IMR-90 (cell line): ENCODE measurements around the gene PDZD2. TPM values are rescaled to one million over a fixed set of nuclear protein-coding genes. Genes with fewer than 3 reads are reported as not detected.

Experiments
- ATAC-seq: fragments of 200-7000 bp; cut with Tn5 transposase; 2 replicates; pipeline ENCODE4 v1.9.1; 2020; ENCODE audit warnings: low read depth, mild to moderate bottlenecking, moderate library complexity
- BruUV-seq: library from RNA; stranded (reverse); fragments of 400-500 nt; replicated peaks from 2 replicates; lab custom pipeline; 2021; lab: Mats Ljungman, UMichigan
- CTCF ChIA-PET: fragments of 300-600 bp; formaldehyde crosslinking; extraction: SDS; loops from one replicate; lab custom pipeline; 2021; ENCODE audit warnings: antibody characterized with exemption; lab: Yijun Ruan, JAX
- POLR2A ChIA-PET: fragments of 300-600 bp; sonication (Branson Sonifier 250); formaldehyde crosslinking; loops from one replicate; lab custom pipeline; 2022; ENCODE audit warnings: antibody characterized with exemption; ENCODE audit not compliant: unreplicated experiment; lab: Charles Lee
- DNase-seq: peaks from one replicate; pipeline ENCODE4 v3.0.0; 2013
- H2AFZ ChIP-seq: replicated peaks from 2 replicates; pipeline ENCODE3; 2013; ENCODE audit warnings: low read length, mild to moderate bottlenecking; ENCODE audit not compliant: poor library complexity
- H2AK5ac ChIP-seq: 2 replicates; pipeline ENCODE4 v1.6.1; 2013; ENCODE audit warnings: low read depth, low read length, inconsistent platforms
- H2AK9ac ChIP-seq: replicated peaks from 2 replicates; pipeline ENCODE3; 2013; ENCODE audit warnings: mild to moderate bottlenecking, low read depth, low read length, moderate library complexity; ENCODE audit not compliant: poor library complexity
- H2BK120ac ChIP-seq: 2 replicates; pipeline ENCODE4 v1.6.1; 2013; ENCODE audit warnings: low read depth, low read length, inconsistent platforms
- H2BK15ac ChIP-seq: 3 replicates; pipeline ENCODE4 v1.6.1; 2013; ENCODE audit warnings: low read depth, low read length, inconsistent platforms
- H2BK20ac ChIP-seq: 2 replicates; pipeline ENCODE4 v1.6.1; 2013; ENCODE audit warnings: low read depth, mild to moderate bottlenecking, inconsistent platforms, low read length, moderate library complexity
- H2BK5ac ChIP-seq: 2 replicates; pipeline ENCODE4 v1.6.1; 2013; ENCODE audit warnings: mild to moderate bottlenecking, low read depth, low read length, inconsistent platforms; ENCODE audit not compliant: poor library complexity, severe bottlenecking
- H3K14ac ChIP-seq: replicated peaks from 2 replicates; pipeline ENCODE4 v1.6.1; 2013; ENCODE audit warnings: low read depth, low read length, inconsistent platforms
- H3K18ac ChIP-seq: 2 replicates; pipeline ENCODE4 v1.6.1; 2013; ENCODE audit warnings: low read depth, low read length, control low read depth
- H3K23ac ChIP-seq: 2 replicates; pipeline ENCODE4 v1.6.1; 2013; ENCODE audit warnings: low read depth, low read length, inconsistent platforms
- H3K27ac ChIP-seq: 2 replicates; pipeline ENCODE4 v1.5.1; 2013; ENCODE audit warnings: mild to moderate bottlenecking, control low read depth, low read length; ENCODE audit not compliant: insufficient read depth
- H3K27me3 ChIP-seq: 2 replicates; pipeline ENCODE4 v1.6.1; 2013; ENCODE audit warnings: low read length; ENCODE audit not compliant: control insufficient read depth, insufficient read depth
- H3K36me3 ChIP-seq: 2 replicates; pipeline ENCODE4 v1.6.1; 2013; ENCODE audit warnings: low read length, mixed read lengths; ENCODE audit not compliant: control insufficient read depth, insufficient read depth
- H3K4ac ChIP-seq: 2 replicates; pipeline ENCODE4 v1.6.1; 2013; ENCODE audit warnings: low read depth, low read length, inconsistent platforms
- H3K4me1 ChIP-seq: 2 replicates; pipeline ENCODE4 v1.6.1; 2013; ENCODE audit warnings: low read length, mixed read lengths; ENCODE audit not compliant: control insufficient read depth, insufficient read depth
- H3K4me2 ChIP-seq: 2 replicates; pipeline ENCODE4 v1.6.1; 2013; ENCODE audit warnings: low read depth, mild to moderate bottlenecking, control low read depth, low read length, moderate library complexity
- H3K4me3 ChIP-seq: 2 replicates; pipeline ENCODE4 v1.5.1; 2013; ENCODE audit warnings: low read depth, mild to moderate bottlenecking, control low read depth, low read length, moderate library complexity; ENCODE audit not compliant: insufficient read depth
- H3K56ac ChIP-seq: 2 replicates; pipeline ENCODE4 v1.6.1; 2013; ENCODE audit warnings: low read length, inconsistent platforms; ENCODE audit not compliant: insufficient read depth; ENCODE audit errors: extremely low read depth
- H3K79me1 ChIP-seq, 2 experiments: 2 replicates each; pipeline ENCODE4 v1.6.1; 2013; ENCODE audit warnings: low read length in 2 of 2, inconsistent platforms in 1 of 2, low read depth in 1 of 2
- H3K9ac ChIP-seq: 2 replicates; pipeline ENCODE4 v1.6.1; 2013; ENCODE audit warnings: low read depth, low read length, control low read depth
- H3K9me1 ChIP-seq: 2 replicates; pipeline ENCODE4 v1.6.1; 2013; ENCODE audit warnings: low read length, inconsistent platforms; ENCODE audit not compliant: insufficient read depth
- H3K9me3 ChIP-seq: 2 replicates; pipeline ENCODE4 v1.6.1; 2013; ENCODE audit warnings: low read length; ENCODE audit not compliant: control insufficient read depth, insufficient read depth
- H4K20me1 ChIP-seq: 2 replicates; pipeline ENCODE4 v1.6.1; 2013; ENCODE audit warnings: low read length, inconsistent platforms; ENCODE audit not compliant: insufficient read depth
- H4K5ac ChIP-seq: 2 replicates; pipeline ENCODE4 v1.6.1; 2013; ENCODE audit warnings: mild to moderate bottlenecking, low read depth, low read length, control low read depth
- H4K8ac ChIP-seq, 2 experiments: 2 replicates each; pipeline ENCODE4 v1.6.1; 2013; ENCODE audit warnings: low read depth in 2 of 2, low read length in 2 of 2, control low read depth in 1 of 2, inconsistent platforms in 1 of 2
- H4K91ac ChIP-seq: 2 replicates; pipeline ENCODE4 v1.6.1; 2013; ENCODE audit warnings: low read depth, low read length, inconsistent platforms; ENCODE audit not compliant: insufficient read depth
- BHLHE40 ChIP-seq: fragments of 150-350 bp; IDR thresholded peaks from 2 replicates; pipeline ENCODE4 v1.6.1; 2016; ENCODE audit warnings: mild to moderate bottlenecking, low read depth, low read length
- CTCF ChIP-seq: conservative IDR thresholded peaks from 2 replicates; pipeline ENCODE4 v1.5.1; 2012; ENCODE audit warnings: mild to moderate bottlenecking, low read depth, low read length, improper control_type of control experiment
- ELK1 ChIP-seq: fragments of 150-350 bp; IDR thresholded peaks from 2 replicates; pipeline ENCODE4 v1.6.1; 2016; ENCODE audit warnings: low read depth, mild to moderate bottlenecking, low read length, moderate library complexity, borderline replicate concordance
- FOS ChIP-seq: fragments of 150-350 bp; IDR thresholded peaks from 2 replicates; pipeline ENCODE4 v1.6.1; 2016; ENCODE audit warnings: low read depth, low read length
- MAFK ChIP-seq: IDR thresholded peaks from 2 replicates; pipeline ENCODE4 v1.6.1; 2012; ENCODE audit warnings: low read depth, low read length, improper control_type of control experiment
- MXI1 ChIP-seq: IDR thresholded peaks from 2 replicates; pipeline ENCODE4 v1.6.1; 2012; ENCODE audit warnings: low read depth, mild to moderate bottlenecking, low read length, moderate library complexity, borderline replicate concordance
- POLR2A ChIP-seq: IDR thresholded peaks from 2 replicates; pipeline ENCODE4 v1.6.1; 2012; ENCODE audit warnings: mild to moderate bottlenecking, low read depth, low read length
- RAD21 ChIP-seq: IDR thresholded peaks from 2 replicates; pipeline ENCODE4 v1.6.1; 2012; ENCODE audit warnings: low read length, improper control_type of control experiment
- RCOR1 ChIP-seq: IDR thresholded peaks from 2 replicates; pipeline ENCODE4 v1.6.1; 2012; ENCODE audit warnings: mild to moderate bottlenecking, low read length, improper control_type of control experiment; ENCODE audit not compliant: insufficient replicate concordance
- SMC3 ChIP-seq: fragments of 150-350 bp; IDR thresholded peaks from 2 replicates; pipeline ENCODE4 v1.6.1; 2016; ENCODE audit warnings: low read depth, mild to moderate bottlenecking, antibody characterized with exemption, low read length, moderate library complexity
- WGBS, 2 experiments: methylation state at CpG; one replicate each; pipeline versions ENCODE4 v1.1.5 to v1.1.7; 2013; ENCODE audit warnings: missing lambda C conversion rate in 2 of 2; ENCODE audit not compliant: insufficient read length in 1 of 2; ENCODE audit errors: extremely low coverage in 2 of 2; 5-methylcytosine and 5-hydroxymethylcytosine counted together
- dilution Hi-C: fragments of 300-500 bp; cut with HindIII; formaldehyde crosslinking; loops from one replicate; pipeline ENCODE4 v1.14.3; 2018; ENCODE audit warnings: low sequenced_read_pairs; ENCODE audit not compliant: unreplicated experiment
- in situ Hi-C: fragments of 300-500 bp; cut with MboI; formaldehyde crosslinking; loops from 3 replicates; pipeline ENCODE4 v1.14.3; 2019; ENCODE audit warnings: low sequenced_read_pairs, inconsistent platforms, mixed read lengths
- intact Hi-C: fragments of 100-400 bp; cut with micrococcal nuclease; formaldehyde crosslinking; loops from 2 replicates; pipeline ENCODE4 v1.10.0; 2022
- polyA plus RNA-seq, 3 experiments: library from polyadenylated mRNA; depleted of rRNA; stranded (reverse); fragments of >200 nt; gene quantifications; 2 replicates each; pipeline ENCODE4 v1.2.3, GENCODE V29; 2012; ENCODE audit warnings: low replicate concordance in 1 of 3
- total RNA-seq: library from RNA; depleted of rRNA; stranded (reverse); fragments of >200 nt; gene quantifications from 2 replicates; pipeline ENCODE4 v1.2.3, GENCODE V29; 2012
- TF ChIP-seq, protein P1 (sequence below): fragments of 150-350 bp; IDR thresholded peaks from 2 replicates; pipeline ENCODE4 v1.6.1; 2017; ENCODE audit warnings: mild to moderate bottlenecking, antibody characterized with exemption, low read length, low read depth

Gene PDZD2
- total and polyA plus RNA-seq, 2 of the 4 experiments (the other 2 are of a cell fraction), result under 0.01 to 0.02 TPM

DNA sequence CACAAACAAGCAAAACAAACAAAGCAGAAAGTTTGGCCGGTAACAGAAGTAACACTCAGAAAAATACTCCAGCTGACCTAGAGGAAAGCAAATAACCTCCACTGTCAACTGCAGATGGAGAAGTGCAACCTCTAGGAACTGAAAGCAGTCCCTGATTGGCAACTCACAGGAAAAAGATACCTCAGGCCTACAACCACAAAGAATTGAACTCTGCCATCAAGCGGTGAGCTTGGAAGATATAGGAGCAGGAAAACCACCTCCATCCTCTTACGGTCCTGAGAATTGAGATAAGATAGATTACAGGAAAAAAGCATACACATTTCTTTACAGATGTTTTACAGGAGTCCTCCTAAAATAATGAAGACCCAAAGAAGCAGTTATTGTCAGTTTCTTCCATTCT is 184.5 kb downstream of the PDZD2 start:
- Histone ChIP-seq H2BK5ac (no peak overlapping the region), H3K4ac (no peak overlapping the region), H3K27ac (no peak overlapping the region), H2AK5ac (no peak overlapping the region), H3K4me1 (no peaks in the 10 kb centered on the region), H3K4me2 (no peak overlapping the region), H3K36me3 (no peaks in the 10 kb centered on the region), H4K8ac (no peak overlapping the region), H3K14ac (no peak overlapping the region), H3K9ac (no peak overlapping the region), H4K91ac (no peak overlapping the region), H4K5ac (no peak overlapping the region), H3K56ac (no peak overlapping the region), H3K18ac (no peak overlapping the region), H4K20me1 (no peaks in the 10 kb centered on the region), H3K9me1 (no peaks in the 10 kb centered on the region), H3K23ac (no peak overlapping the region), H2AFZ (no peak overlapping the region), H3K4me3 (no peak overlapping the region), H3K9me3 (peaks cover 2% of the 10 kb centered on the region; the same call in 1 of the 2 replicates), H3K27me3 (peaks cover 22% of the 10 kb centered on the region), H2BK20ac (no peak overlapping the region), H2AK9ac (no peak overlapping the region), H2BK120ac (no peak overlapping the region), H3K79me1 (no peaks in the 10 kb centered on the region), H2BK15ac (no peak overlapping the region)
- ATAC-seq, result no peak
- WGBS, 2 experiments, result no CpG with 5 or more reads among the region's 3 CpGs
- ChIA-PET POLR2A (no interaction called here), CTCF (interaction anchor here (0.6 to 3.0 kb wide), 3 partner anchors 22 to 269 kb away, joined by 3 to 33 read pairs (median 16); no protein-coding TSS in a partner anchor)
- no peak for DNase-seq
- TF ChIP-seq SMC3 (no peak), MAFK (no peak), ELK1 (no peak), MXI1 (no peak), POLR2A (no peak), BHLHE40 (no peak), FOS (no peak), CTCF (no peak), RAD21 (no peak), RCOR1 (no peak)
- TF ChIP-seq, protein P1, sequence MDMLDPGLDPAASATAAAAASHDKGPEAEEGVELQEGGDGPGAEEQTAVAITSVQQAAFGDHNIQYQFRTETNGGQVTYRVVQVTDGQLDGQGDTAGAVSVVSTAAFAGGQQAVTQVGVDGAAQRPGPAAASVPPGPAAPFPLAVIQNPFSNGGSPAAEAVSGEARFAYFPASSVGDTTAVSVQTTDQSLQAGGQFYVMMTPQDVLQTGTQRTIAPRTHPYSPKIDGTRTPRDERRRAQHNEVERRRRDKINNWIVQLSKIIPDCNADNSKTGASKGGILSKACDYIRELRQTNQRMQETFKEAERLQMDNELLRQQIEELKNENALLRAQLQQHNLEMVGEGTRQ, result no peak
- dilution Hi-C loops (no loop called here), intact Hi-C loops (no loop called here), in situ Hi-C loops (loop anchor here (5.0 kb wide), 1 partner anchor 269 kb away; no protein-coding TSS in a partner anchor)
- no TSS peak for BruUV-seq
